ENCODE measurements around the gene MAPKAP1.

DNA sequence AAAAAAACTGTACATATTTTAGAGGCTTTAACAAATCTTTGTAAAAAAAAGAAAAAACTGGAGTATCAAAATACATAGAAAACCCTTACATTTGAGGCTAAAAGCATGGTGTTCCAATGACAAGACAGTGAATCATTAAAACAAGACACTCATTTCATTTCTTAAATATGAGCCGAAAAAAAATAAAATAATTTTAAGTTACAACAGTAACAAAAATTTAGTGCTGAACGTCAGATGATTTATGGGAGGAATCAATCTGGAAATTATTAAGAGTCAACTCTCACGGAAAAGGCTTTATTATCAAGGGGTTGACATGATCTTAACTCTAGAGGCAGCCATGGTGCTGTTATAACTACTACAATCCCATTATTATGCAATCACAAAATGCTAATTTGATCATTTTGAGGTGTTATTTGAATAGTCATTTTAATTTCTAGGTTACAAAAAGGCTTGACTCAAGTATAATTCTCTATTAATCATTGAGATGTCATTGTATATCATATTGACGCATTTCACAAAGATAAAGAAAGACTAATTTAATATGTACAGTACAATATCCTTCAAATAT, 51.9 kb downstream of the MAPKAP1 start:
- no peak for TF ChIP-seq EZH2 (IDR thresholded peaks at IDR 0.05; ENCODE audit: insufficient read depth, poor library complexity, severe bottlenecking)
- TF ChIP-seq EZH2phosphoT487 (IDR thresholded peaks at IDR 0.05; ENCODE audit: insufficient read depth, low read depth) = no peak

Data from GM23248 (cell line).